Measurements from ENCODE around the gene KNDC1.

DNA sequence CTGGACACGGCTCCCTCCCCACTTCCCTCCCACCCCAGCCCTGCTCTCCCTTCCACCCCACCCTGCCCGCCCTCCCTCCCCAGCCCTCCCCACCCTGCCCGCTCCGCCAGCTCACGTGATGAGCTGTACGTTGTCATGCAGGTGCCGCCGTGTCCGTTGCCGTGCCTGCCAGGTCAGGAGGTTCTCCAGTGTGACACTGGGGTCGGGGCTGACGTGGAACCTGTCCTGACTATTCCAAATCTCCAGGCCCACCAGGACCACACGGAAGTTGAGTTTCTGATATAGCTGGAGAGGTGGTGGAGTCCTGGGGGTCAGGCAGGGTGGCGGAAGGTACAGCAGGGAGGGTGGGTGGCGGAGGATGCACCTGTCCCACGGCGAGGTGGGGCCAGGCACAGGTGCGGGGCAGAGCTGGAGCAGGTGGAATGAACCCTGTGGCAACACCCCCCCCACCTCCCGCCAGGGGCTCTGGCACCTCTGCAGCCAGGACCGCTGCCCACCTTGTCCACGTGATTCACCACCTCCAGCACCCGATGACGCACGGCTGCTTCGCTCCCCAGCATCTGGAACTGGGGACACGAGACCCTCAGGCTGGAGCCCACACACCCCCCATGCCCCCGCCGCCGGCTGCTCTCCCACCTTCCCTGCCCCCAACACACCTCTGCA, 112.4 kb downstream of the KNDC1 start:
- TF ChIP-seq, protein P1, sequence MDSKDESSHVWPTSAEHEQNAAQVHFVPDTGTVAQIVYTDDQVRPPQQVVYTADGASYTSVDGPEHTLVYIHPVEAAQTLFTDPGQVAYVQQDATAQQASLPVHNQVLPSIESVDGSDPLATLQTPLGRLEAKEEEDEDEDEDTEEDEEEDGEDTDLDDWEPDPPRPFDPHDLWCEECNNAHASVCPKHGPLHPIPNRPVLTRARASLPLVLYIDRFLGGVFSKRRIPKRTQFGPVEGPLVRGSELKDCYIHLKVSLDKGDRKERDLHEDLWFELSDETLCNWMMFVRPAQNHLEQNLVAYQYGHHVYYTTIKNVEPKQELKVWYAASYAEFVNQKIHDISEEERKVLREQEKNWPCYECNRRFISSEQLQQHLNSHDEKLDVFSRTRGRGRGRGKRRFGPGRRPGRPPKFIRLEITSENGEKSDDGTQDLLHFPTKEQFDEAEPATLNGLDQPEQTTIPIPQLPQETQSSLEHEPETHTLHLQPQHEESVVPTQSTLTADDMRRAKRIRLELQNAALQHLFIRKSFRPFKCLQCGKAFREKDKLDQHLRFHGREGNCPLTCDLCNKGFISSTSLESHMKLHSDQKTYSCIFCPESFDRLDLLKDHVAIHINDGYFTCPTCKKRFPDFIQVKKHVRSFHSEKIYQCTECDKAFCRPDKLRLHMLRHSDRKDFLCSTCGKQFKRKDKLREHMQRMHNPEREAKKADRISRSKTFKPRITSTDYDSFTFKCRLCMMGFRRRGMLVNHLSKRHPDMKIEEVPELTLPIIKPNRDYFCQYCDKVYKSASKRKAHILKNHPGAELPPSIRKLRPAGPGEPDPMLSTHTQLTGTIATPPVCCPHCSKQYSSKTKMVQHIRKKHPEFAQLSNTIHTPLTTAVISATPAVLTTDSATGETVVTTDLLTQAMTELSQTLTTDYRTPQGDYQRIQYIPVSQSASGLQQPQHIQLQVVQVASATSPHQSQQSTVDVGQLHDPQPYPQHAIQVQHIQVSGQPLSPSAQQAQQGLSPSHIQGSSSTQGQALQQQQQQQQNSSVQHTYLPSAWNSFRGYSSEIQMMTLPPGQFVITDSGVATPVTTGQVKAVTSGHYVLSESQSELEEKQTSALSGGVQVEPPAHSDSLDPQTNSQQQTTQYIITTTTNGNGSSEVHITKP (tag by site-specific recombination; IDR thresholded peaks at IDR 0.05): no peak
- TF ChIP-seq, protein P2, sequence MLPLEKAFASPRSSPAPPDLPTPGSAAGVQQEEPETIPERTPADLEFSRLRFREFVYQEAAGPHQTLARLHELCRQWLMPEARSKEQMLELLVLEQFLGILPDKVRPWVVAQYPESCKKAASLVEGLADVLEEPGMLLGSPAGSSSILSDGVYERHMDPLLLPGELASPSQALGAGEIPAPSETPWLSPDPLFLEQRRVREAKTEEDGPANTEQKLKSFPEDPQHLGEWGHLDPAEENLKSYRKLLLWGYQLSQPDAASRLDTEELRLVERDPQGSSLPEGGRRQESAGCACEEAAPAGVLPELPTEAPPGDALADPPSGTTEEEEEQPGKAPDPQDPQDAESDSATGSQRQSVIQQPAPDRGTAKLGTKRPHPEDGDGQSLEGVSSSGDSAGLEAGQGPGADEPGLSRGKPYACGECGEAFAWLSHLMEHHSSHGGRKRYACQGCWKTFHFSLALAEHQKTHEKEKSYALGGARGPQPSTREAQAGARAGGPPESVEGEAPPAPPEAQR (tag by site-specific recombination; IDR thresholded peaks at IDR 0.05): no peak
- TF ChIP-seq YY1 (tag by site-specific recombination; IDR thresholded peaks at IDR 0.05): no peak
- TF ChIP-seq ZNF473 (tag by site-specific recombination; IDR thresholded peaks at IDR 0.05): no peak
- TF ChIP-seq, protein P3, sequence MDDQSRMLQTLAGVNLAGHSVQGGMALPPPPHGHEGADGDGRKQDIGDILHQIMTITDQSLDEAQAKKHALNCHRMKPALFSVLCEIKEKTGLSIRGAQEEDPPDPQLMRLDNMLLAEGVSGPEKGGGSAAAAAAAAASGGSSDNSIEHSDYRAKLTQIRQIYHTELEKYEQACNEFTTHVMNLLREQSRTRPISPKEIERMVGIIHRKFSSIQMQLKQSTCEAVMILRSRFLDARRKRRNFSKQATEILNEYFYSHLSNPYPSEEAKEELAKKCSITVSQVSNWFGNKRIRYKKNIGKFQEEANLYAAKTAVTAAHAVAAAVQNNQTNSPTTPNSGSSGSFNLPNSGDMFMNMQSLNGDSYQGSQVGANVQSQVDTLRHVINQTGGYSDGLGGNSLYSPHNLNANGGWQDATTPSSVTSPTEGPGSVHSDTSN (CRISPR knock-in tag; IDR thresholded peaks at IDR 0.05): no peak
- TF ChIP-seq, protein P4, sequence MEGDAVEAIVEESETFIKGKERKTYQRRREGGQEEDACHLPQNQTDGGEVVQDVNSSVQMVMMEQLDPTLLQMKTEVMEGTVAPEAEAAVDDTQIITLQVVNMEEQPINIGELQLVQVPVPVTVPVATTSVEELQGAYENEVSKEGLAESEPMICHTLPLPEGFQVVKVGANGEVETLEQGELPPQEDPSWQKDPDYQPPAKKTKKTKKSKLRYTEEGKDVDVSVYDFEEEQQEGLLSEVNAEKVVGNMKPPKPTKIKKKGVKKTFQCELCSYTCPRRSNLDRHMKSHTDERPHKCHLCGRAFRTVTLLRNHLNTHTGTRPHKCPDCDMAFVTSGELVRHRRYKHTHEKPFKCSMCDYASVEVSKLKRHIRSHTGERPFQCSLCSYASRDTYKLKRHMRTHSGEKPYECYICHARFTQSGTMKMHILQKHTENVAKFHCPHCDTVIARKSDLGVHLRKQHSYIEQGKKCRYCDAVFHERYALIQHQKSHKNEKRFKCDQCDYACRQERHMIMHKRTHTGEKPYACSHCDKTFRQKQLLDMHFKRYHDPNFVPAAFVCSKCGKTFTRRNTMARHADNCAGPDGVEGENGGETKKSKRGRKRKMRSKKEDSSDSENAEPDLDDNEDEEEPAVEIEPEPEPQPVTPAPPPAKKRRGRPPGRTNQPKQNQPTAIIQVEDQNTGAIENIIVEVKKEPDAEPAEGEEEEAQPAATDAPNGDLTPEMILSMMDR (tag by site-specific recombination; IDR thresholded peaks at IDR 0.05): no peak
- TF ChIP-seq ZNF24 (tag by site-specific recombination; IDR thresholded peaks at IDR 0.05): no peak
- TF ChIP-seq ZNF324 (tag by site-specific recombination; IDR thresholded peaks at IDR 0.05): no peak
- TF ChIP-seq, protein P5, sequence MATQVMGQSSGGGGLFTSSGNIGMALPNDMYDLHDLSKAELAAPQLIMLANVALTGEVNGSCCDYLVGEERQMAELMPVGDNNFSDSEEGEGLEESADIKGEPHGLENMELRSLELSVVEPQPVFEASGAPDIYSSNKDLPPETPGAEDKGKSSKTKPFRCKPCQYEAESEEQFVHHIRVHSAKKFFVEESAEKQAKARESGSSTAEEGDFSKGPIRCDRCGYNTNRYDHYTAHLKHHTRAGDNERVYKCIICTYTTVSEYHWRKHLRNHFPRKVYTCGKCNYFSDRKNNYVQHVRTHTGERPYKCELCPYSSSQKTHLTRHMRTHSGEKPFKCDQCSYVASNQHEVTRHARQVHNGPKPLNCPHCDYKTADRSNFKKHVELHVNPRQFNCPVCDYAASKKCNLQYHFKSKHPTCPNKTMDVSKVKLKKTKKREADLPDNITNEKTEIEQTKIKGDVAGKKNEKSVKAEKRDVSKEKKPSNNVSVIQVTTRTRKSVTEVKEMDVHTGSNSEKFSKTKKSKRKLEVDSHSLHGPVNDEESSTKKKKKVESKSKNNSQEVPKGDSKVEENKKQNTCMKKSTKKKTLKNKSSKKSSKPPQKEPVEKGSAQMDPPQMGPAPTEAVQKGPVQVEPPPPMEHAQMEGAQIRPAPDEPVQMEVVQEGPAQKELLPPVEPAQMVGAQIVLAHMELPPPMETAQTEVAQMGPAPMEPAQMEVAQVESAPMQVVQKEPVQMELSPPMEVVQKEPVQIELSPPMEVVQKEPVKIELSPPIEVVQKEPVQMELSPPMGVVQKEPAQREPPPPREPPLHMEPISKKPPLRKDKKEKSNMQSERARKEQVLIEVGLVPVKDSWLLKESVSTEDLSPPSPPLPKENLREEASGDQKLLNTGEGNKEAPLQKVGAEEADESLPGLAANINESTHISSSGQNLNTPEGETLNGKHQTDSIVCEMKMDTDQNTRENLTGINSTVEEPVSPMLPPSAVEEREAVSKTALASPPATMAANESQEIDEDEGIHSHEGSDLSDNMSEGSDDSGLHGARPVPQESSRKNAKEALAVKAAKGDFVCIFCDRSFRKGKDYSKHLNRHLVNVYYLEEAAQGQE (tag by site-specific recombination; IDR thresholded peaks at IDR 0.05): no peak
- TF ChIP-seq KLF16 (tag by site-specific recombination; IDR thresholded peaks at IDR 0.05): no peak
- TF ChIP-seq ZNF391 (tag by site-specific recombination; IDR thresholded peaks at IDR 0.05; ENCODE audit: borderline replicate concordance, low read depth): no peak
- no peak for TF ChIP-seq ZBTB48 (tag by site-specific recombination; IDR thresholded peaks at IDR 0.05)
- no peak for TF ChIP-seq ZFP37 (tag by site-specific recombination; IDR thresholded peaks at IDR 0.05)
